ENCODE measurements around the gene NAA60. TPM values are rescaled to one million over a fixed set of nuclear protein-coding genes. Genes with fewer than 3 reads are reported as not detected.

NAA60 gene
- 43.4 to 54.2 TPM (median 51.8 TPM) in 5 replicates for total RNA-seq (2022; extraction: Qiagen RNA extraction; ENCODE audit: low read depth)

GRCh38 chr16:3443108-3444031 is at the start of gene NAA60, which contains the start of gene ZNF597:
Gene NAA60, plus strand, starts transcription at chr16:3443680. Its CDS starts 32,548 bp downstream, at chr16:3476228.
Gene ZNF597, minus strand, starts transcription at chr16:3443504. Its CDS starts 351 bp downstream, at chr16:3443153.

DNA sequence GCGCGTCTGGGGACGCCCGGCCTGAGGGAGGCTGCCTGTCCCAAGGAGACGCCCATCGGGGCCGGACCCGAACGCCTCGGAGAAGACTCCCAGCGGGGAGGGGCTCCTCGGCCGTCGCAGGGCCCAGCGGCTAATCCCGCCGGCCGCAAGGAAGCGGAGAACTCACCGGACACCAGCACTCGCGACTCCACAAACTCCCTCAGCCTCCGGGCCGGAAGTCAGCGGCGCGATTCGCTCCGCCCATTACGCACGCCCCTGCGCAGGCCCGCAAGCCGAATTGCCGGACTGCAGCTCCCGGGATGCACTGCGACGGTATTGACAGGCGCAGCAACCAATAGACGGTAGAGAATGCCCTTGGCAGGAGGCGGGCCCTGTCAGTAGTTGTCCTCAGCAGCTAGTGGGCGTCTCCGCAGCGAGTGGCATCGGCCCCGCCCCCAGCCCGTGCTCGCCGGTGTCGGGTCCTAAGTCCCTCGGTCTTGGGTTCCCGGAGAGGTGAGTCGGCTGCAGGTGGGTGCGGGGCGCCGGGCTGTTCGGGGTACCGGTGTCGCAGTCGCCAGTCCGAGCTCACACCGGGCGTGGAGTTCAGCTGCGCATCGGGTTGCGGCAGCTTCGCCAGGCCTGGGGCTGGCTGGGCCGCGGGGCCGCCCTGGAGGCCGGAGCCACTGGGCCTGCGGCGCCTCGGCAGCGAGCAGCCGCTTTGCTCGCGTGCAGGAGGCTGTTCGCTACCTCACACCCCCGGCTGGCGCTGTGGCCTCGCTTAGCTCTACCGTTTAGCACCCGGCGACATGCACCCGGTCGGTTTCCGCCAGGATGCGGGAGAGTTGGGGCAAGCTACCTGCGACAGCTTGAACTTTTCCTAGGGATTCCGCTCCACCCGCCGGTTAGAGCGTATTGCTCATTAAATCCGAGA is 42.4 kb upstream of the NAA60 start, which contains the start of the genes ZNF174 and ZSCAN32:
Gene ZNF174, plus strand, starts transcription at position 437 of the 910 bp plus-strand sequence. CDS start 790 bp downstream, outside the sequence.
Gene ZSCAN32, minus strand, starts transcription at position 226 of the 910 bp plus-strand sequence. CDS start 3,447 bp downstream, outside the sequence.

GRCh38 chr16:3495176-3495575 is 51.7 kb downstream of the NAA60 start, which contains the start of gene C16orf90:
Gene C16orf90, minus strand, starts transcription at chr16:3495489. Its CDS starts 68 bp downstream, at chr16:3495421.

Other genes with a start within 250 kb of the NAA60 start
- 7.9 to 8.4 TPM (median 8.2 TPM) in 5 replicates for gene ZNF200, start 208.5 kb upstream of the NAA60 start, total RNA-seq (2022; extraction: Qiagen RNA extraction; ENCODE audit: low read depth)
- 0.16 TPM in 1 of 5 replicates, not detected in the others for gene MEFV, start 187.0 kb upstream of the NAA60 start, total RNA-seq (2022; extraction: Qiagen RNA extraction; ENCODE audit: low read depth)
- gene ZNF263, start 160.2 kb upstream of the NAA60 start, total RNA-seq (2022; extraction: Qiagen RNA extraction; ENCODE audit: low read depth): 34.5 to 40.6 TPM (median 38.5 TPM) in 5 replicates
- gene TIGD7, start 138.2 kb upstream of the NAA60 start, total RNA-seq (2022; extraction: Qiagen RNA extraction; ENCODE audit: low read depth): 0.73 to 1.7 TPM (median 1.2 TPM) in 5 replicates
- gene ZNF75A, start 138.2 kb upstream of the NAA60 start, total RNA-seq (2022; extraction: Qiagen RNA extraction; ENCODE audit: low read depth): 9.1 to 11.4 TPM (median 10.3 TPM) in 5 replicates
- not detected in 5 replicates for gene OR2C1, start 87.8 kb upstream of the NAA60 start, total RNA-seq (2022; extraction: Qiagen RNA extraction; ENCODE audit: low read depth)
- gene ZSCAN32, start 42.7 kb upstream of the NAA60 start, total RNA-seq (2022; extraction: Qiagen RNA extraction; ENCODE audit: low read depth): 12.3 to 18.3 TPM (median 16.1 TPM) in 5 replicates
- 11.8 to 13.9 TPM (median 13.3 TPM) in 5 replicates for gene ZNF174, start 42.5 kb upstream of the NAA60 start, total RNA-seq (2022; extraction: Qiagen RNA extraction; ENCODE audit: low read depth)
- gene ZNF597, start 176 bp upstream of the NAA60 start, total RNA-seq (2022; extraction: Qiagen RNA extraction; ENCODE audit: low read depth): 0.90 to 1.3 TPM (median 0.96 TPM) in 5 replicates
- gene C16orf90, start 51.8 kb downstream of the NAA60 start, total RNA-seq (2022; extraction: Qiagen RNA extraction; ENCODE audit: low read depth): not detected in 5 replicates
- gene CLUAP1, start 57.3 kb downstream of the NAA60 start, total RNA-seq (2022; extraction: Qiagen RNA extraction; ENCODE audit: low read depth): 16.6 to 21.5 TPM (median 18.3 TPM) in 5 replicates
- 0.03 to 0.15 TPM in 2 of 5 replicates, not detected in the others for gene NLRC3, start 133.7 kb downstream of the NAA60 start, total RNA-seq (2022; extraction: Qiagen RNA extraction; ENCODE audit: low read depth)
- gene SLX4, start 167.9 kb downstream of the NAA60 start, total RNA-seq (2022; extraction: Qiagen RNA extraction; ENCODE audit: low read depth): 3.7 to 5.7 TPM (median 4.6 TPM) in 5 replicates
- gene DNASE1, start 211.0 kb downstream of the NAA60 start, total RNA-seq (2022; extraction: Qiagen RNA extraction; ENCODE audit: low read depth): 1.9 to 4.3 TPM (median 3.7 TPM) in 5 replicates

Data from A549 treated with GW870086 at 1 μM for 4 hours (cell line).